ENCODE measurements around the gene SYPL1.

- TF ChIP-seq, protein P1, sequence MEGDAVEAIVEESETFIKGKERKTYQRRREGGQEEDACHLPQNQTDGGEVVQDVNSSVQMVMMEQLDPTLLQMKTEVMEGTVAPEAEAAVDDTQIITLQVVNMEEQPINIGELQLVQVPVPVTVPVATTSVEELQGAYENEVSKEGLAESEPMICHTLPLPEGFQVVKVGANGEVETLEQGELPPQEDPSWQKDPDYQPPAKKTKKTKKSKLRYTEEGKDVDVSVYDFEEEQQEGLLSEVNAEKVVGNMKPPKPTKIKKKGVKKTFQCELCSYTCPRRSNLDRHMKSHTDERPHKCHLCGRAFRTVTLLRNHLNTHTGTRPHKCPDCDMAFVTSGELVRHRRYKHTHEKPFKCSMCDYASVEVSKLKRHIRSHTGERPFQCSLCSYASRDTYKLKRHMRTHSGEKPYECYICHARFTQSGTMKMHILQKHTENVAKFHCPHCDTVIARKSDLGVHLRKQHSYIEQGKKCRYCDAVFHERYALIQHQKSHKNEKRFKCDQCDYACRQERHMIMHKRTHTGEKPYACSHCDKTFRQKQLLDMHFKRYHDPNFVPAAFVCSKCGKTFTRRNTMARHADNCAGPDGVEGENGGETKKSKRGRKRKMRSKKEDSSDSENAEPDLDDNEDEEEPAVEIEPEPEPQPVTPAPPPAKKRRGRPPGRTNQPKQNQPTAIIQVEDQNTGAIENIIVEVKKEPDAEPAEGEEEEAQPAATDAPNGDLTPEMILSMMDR (IDR thresholded peaks at IDR 0.05 in 8 of 11, conservative IDR thresholded peaks at IDR 0.05 in 3 of 11) = no peak
- TF ChIP-seq POLR2A (IDR thresholded peaks at IDR 0.05) (no peak), POLR2AphosphoS5 (IDR thresholded peaks at IDR 0.05) (no peak)
These were observed 43.1 kb downstream of the SYPL1 start for GRCh38 chr7:106068986-106069385.

All from spleen (tissue), 7 donors.